ENCODE measurements around the gene SOCS7.

The SOCS7 gene

GRCh38 chr17:38442548-38442947 is 90.9 kb downstream of the SOCS7 start:
- no peak for DNase-seq

DNA sequence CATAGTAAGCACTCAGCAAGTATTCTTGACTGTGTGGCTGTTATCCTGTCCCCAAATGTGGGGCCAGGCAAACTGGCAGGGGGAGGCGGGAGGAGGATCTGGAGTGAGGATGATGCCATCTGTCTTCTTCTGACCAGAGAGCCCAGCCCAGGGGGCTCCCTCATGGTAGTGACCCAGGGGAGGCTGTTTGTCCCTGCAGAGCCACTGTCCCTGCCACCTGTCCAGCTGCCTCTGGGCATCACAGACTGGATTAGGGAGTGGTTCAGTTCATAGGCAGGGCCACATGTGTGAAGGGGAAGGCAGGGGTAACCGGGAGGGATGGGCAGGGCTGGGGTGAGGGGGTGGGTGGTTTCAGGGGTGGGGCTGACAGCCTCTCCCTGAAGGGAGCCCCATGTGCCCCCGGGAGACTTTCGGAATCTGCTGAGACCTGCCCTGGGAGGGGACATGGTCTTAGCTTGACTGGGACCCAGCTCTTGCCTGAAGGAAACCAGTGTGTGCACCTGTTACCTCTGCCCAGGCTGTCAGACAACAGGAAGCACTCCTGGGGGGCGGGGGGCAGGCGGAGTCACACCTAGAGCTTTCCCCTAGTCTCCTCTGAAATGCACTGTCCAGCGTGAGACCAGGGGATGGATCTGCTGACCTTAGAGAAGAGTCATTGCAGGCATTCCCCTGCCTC is 91.8 kb downstream of the SOCS7 start:
- no peak for DNase-seq

GRCh38 chr17:38444151-38444550 is 92.5 kb downstream of the SOCS7 start:
- peak; percentile 41 for DNase-seq

DNA sequence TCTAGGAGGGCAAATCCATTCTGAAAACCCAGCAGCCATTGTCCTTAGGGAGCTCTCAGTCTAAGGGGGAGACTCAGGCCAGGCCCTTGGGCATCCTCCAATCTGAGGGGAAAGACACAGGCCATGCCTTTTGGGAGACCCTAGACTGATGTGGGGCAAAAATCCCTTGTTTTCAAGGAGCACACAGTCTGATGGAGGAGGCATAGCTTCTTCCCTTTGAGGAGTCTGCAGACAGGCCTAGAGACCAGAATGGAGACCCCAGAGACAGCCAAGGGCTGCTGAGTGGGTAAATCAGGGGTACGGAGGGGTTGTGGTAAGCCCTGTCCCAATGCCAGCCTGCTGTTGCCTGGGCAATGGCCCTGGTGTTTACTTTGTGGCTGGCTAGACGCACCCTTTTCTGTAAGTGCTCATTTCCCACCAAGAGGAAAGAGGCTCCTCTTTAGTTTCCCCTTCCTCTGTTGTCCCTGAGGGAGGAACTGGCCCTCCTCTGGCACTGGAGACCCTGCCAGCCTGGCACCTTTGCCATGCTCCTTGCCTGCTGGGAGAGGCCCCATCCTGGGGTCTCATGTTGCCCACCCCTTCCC is 96.0 kb downstream of the SOCS7 start:
- DNase-seq, result no peak

DNA sequence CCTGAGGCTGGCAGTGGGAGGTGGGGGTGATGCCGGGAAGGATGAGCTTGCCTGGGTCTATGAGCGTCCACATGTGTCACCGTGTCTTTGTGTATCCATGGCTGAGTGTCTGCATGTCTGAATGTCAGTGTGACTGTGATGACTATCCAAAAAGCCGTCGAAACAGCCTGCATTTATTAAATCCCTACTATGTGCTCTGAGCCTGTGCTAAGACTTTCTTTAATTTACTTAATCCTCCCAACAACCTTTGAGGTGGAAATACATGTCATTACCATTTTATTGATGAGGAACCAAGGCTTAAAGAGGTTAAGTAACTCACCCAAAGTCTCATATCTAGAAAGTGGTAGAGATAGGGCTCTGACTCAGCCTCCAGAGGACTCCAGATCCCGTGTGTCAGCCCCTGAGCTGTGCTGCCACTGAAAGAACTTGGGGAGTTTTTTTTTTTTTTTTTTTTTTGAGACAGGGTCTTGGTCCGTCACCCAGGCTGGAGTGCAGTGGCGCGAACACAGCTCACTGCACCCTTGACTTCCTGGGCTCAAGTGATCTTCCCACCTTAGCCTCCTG is 96.6 kb downstream of the SOCS7 start:
- no peak for DNase-seq

DNA sequence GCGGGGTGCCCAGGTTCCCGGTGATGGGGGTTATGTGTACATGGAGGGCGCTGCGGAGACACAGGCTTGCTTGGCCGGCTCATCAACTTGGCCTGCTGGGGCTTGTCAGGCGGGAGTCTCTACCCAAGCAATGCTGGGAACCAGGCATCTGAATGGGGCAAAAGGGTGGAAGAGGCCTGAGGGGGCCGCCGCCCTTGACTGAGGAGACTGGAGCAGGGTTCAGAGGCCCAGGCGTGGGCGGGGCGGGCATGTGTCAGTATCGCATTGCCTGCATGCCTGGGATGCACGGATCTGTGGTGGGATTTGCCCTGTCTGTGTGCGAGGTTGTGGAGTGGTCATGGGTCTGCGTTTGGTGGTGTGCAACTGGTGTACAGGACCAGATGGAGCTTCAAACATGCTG is 97.7 kb downstream of the SOCS7 start:
- DNase-seq, result no peak

GRCh38 chr17:38450557-38451029 is 98.9 kb downstream of the SOCS7 start:
- no peak for DNase-seq

GRCh38 chr17:38451030-38451839 is 99.6 kb downstream of the SOCS7 start:
- no peak for DNase-seq

- no peak for DNase-seq
These were observed 100.3 kb downstream of the SOCS7 start for GRCh38 chr17:38451840-38452529.

DNA sequence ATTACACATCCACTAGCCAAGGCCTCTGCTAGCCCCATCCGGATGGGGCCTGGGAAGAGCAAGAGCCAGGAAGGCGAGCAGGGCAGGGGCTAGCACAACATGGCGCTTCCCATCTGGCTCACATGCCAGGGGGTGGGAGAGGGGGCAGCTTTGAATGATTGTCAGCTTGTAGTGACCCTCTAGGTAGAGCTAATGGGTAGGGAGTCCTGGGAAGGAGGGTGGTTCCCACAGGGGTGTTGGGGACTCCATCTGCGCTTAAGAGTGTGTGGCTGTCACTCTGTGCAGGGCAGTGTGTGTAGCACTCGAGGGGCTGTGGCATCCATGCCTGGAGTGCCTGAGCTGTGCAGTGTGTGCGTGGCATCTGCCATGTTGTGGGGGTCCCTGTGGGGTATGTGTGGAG is 101.1 kb downstream of the SOCS7 start:
- DNase-seq, result no peak

DNA sequence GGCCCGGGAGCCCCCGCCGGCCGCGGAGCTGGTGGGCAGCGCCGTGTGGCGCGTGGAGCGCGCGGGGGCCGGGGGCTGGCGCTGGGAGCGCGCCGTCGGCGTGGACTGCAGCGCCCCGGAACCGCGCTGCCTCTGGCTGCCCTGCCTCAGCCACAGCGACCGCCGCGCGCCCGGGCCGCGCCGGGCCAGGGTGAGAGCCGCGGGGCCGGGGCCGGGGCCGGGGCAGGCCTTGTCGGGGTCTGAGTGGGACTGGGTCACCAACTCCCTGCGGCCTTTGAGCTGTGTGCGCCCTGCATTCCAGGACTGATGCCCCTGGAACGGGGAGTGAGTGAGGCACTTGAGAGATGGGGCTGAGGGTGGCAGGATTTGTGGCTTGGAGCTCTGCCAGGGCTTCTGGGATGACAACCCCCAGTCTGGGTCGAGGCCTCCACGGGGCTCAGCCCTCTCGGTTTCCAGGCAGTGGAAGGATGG is 102.3 kb downstream of the SOCS7 start:
- DNase-seq, result no peak

- no peak for DNase-seq
These were observed 102.9 kb downstream of the SOCS7 start for GRCh38 chr17:38454532-38454931.
